GM21619 (cell line): Measurements from ENCODE around the gene ITK.
A peak's percentile ranks its signal among the peaks of the same experiment; 100 is the strongest.

Experiments used
- ATAC-seq: cut with Tn5 transposase; IDR thresholded peaks from one replicate; pipeline ENCODE4 v1.9.1; 2021; ENCODE audit not compliant: unreplicated experiment

The ITK gene

DNA sequence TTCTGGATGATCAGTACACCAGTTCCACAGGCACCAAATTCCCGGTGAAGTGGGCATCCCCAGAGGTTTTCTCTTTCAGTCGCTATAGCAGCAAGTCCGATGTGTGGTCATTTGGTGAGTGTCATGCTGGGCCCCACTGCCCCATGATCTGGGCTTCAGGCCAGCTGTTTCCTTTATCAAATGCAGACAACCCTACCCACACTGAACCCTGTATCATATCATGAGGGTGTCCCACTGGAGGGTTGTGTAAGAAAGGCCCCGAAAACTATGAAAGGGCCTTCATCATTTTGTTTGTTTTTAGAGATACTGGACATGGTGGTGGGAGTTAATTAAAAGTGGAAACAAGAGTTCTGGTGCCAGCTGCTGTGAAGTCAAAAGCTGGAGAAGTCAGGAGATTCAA, 65.2 kb downstream of the ITK start:
- ATAC-seq: no peak

GRCh38 chr5:157247267-157247666, 66.6 kb downstream of the ITK start:
- no peak for ATAC-seq

GRCh38 chr5:157248821-157249470, 68.3 kb downstream of the ITK start:
- no peak for ATAC-seq

DNA sequence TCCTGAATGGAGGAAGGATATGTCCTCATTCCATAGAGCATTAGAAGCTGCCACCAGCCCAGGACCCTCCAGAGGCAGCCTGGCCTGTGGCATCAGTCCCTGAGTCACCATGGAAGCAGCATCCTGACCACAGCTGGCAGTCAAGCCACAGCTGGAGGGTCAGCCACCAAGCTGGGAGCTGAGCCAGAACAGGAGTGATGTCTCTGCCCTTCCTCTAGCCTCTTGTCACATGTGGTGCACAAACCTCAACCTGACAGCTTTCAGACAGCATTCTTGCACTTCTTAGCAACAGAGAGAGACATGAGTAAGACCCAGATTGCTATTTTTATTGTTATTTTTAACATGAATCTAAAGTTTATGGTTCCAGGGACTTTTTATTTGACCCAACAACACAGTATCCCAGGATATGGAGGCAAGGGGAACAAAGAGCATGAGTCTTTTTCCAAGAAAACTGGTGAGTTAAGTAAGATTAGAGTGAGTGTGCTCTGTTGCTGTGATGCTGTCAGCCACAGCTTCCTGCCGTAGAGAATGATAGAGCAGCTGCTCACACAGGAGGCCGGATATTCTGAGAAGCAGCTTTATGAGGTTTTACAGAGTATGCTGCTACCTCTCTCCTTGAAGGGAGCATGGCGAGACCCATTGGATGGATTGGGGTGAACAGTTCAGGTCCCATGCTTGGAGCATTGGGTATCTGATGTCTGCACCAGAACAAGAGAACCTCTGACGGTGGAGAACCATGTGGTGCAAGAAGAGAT, 72.2 kb downstream of the ITK start:
- peak; percentile 95 for ATAC-seq

DNA sequence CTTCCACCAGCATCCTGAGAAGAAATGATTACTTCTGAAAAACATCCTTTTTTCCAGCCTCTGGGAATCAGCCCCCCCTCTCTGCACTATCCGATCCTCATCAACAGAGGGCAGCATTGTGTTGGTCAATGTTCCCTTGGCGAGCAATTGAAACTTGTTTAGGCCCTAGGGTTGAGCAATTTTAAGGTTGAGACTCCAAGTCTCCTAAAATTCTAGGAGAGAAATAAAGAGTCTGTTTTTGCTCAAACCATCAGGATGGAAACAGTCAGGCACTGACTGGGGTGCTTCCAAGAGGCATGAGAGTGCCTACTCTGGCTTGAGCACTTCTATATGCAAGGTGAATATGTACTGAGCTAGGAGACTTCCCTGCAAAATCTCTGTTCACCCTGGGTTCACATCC, 72.9 kb downstream of the ITK start:
- peak; percentile 42 for ATAC-seq

- ATAC-seq: no peak
Observed at GRCh38 chr5:157258450-157258849, 77.8 kb downstream of the ITK start.

GRCh38 chr5:157259699-157260098, 79.1 kb downstream of the ITK start:
- no peak for ATAC-seq

- no peak for ATAC-seq
Observed at GRCh38 chr5:157263496-157264090, 83.0 kb downstream of the ITK start.

GRCh38 chr5:157265714-157266285, 85.2 kb downstream of the ITK start, which contains the start of gene CYFIP2:
Gene CYFIP2, plus strand, starts transcription at chr5:157266123. Its CDS starts 19,239 bp downstream, at chr5:157285362.
- ATAC-seq: peak; percentile 85

GRCh38 chr5:157266286-157267007, 85.8 kb downstream of the ITK start:
- peak; percentile 39 for ATAC-seq

GRCh38 chr5:157267025-157267424, 86.4 kb downstream of the ITK start:
- no peak for ATAC-seq

DNA sequence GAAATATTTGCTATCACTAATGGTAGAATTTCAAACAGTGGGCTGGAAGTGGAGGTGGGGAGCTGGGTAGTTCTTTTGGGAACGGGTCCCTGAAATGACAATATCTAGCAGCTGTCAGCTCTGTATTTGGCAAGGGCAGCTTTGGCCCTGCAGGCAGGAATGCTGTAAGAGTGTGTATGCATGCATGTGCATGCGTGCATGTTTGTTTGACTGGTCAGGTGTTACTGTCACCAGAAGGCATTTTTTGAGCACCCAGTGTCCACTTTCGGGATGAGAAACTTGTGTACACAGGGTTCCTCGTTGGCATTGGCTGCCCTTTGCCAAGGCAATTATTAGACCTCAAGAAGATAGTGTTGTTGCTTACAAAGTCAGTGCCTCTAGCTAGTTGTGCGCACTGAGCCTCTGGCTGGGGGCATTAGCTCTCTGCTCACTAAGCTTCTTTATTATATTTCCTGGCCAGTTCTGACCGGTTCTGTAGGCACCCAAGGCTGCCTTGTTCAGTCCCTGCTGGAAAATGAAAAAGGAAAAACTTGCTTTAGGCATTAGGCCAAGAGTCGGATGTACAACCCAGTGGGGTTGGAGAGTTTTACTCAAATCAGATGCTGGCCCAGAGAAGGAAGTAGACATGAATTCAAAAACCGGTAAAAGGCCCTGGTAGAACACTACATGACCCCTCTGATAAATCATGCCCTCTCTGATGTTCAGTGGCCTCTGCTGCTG, 87.3 kb downstream of the ITK start:
- no peak for ATAC-seq

DNA sequence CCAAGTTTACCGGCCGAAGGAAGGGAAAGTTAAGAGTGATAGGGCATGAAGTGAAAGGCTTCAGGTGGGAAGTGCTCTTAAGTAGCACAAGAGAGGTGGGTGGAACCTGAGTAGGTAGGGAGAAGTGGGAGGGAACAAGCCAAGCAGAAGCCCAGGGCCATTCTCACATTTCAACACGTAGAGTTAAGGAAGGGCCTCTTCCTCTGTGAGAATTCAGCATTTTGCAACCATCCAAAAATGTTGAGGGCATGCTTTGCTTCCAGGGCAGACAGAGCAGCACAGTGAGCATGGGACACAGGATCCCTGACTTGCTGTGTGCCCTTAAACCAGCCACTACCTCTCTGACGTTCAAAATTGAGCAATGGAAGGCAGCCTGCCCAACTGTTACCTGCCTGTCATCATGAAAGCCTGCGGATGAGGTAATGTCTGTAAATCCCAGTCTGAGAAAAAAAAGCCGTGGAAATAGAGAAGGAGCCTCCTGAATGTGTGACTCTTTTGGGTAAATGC, 88.6 kb downstream of the ITK start:
- ATAC-seq: no peak

- no peak for ATAC-seq
Observed at GRCh38 chr5:157269761-157270272, 89.2 kb downstream of the ITK start.

GRCh38 chr5:157270771-157271170, 90.1 kb downstream of the ITK start:
- ATAC-seq: no peak

DNA sequence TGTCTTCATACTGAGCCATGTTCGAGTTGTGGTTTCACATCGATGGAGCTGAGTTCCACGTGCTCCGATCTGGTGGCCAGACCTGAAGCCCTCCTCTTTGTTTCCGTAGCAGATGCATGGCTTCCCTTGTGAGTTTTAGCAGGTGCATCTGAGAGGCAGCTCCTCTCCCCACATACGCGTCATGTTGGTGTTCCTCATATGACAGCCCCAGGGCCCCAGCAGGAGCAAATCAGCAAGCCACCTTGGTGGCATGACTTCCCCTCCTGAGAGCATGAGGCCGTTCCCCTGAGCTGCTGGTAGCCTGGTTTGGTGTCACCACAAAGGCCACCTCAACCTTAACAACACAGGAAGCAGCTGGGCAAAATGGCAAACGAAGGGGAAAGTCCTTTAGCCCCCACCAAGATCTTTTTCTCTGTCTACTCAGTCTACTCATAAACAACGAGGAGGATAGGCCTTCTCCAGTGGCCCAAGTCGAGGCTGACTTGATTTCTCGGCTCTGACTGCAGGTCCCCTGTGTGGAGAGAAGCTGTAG, 91.2 kb downstream of the ITK start:
- ATAC-seq: peak; percentile 81

GRCh38 chr5:157273131-157273556, 92.5 kb downstream of the ITK start:
- ATAC-seq: peak; percentile 50

DNA sequence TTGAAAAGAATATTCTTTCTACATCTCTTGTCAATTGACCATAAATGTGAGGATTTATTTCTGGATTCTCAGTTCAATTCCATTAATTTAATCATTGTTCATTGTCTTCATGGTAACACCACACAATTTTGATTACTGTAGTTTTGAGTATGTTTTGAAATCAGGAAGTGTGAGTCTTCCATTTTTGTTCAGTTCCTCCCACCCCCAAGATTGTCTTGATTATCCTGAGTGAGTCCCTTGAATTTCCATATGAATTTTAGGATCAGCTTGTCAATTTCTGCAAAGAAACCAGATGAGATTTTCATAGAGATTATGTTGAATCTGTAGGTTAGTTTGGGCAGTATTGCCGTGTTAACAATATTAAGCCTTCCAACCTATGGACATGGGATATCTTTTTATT, 94.8 kb downstream of the ITK start:
- ATAC-seq: no peak

DNA sequence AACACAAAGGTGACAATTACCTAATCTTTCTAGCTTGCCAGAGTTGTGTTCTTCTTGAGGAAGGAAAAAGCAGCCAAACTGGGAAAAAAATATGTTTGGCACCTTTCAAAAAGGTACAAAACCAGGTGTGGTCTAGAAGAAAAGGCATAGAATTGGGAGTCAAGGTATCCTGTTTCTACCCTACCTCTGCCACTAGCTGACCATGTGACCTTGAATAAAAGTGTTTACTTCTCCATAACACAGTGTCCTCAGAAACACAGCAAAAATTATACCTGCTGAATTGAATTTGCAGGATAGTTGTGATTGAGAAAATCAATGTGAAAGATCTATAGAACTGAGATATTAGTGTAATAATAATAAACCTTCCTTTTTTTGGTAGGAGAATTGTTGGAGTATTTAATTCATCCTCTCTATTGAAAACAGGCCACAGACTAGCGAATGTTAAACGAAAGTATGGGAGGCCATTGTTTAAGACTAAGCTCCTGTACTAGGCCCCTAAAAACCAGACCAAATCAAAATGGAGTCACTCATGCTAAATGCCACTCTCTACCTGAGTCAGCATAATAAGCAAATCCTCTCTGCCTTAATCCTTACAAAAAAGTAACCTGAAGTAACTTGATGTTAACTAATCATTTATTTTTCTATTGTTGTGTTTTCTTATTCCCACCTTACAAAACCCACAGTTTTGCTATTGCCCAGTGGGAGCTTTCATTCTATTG, 97.8 kb downstream of the ITK start:
- ATAC-seq: no peak
